CD4-positive, alpha-beta T cell treated with Interleukin-2 at 100 ng/mL for 4 hours (primary cell): ENCODE results near the gene FTSJ1.

Experiments
- DNase-seq: peaks from one replicate; pipeline ENCODE4 v3.0.0-alpha.2; 2020; ENCODE audit warnings: low spot score

FTSJ1 gene

GRCh38 chrX:48530736-48531135 lies 54.7 kb downstream of the FTSJ1 start:
- no peak for DNase-seq

- DNase-seq: peak; percentile 49
These were observed 55.5 kb downstream of the FTSJ1 start for GRCh38 chrX:48531358-48531959.

- DNase-seq: no peak
These were observed 56.2 kb downstream of the FTSJ1 start for GRCh38 chrX:48532161-48532560.

GRCh38 chrX:48533165-48533564 lies 57.2 kb downstream of the FTSJ1 start:
- DNase-seq: no peak
